ENCODE data around the gene ADAMTSL3. TPM values are rescaled to one million over a fixed set of nuclear protein-coding genes. Genes with fewer than 3 reads are reported as not detected.

The ADAMTSL3 gene
- total RNA-seq, 2 donors from 2014 or later: 12.2 to 21.2 TPM

GRCh38 chr15:83762367-83762766 is 108.4 kb downstream of the ADAMTSL3 start:
- peaks cover 0 to 25% of the 10 kb centered on the region in 2 donors for H3K4me1 ChIP-seq
- no peaks in the 10 kb centered on the region for H3K27me3 ChIP-seq
- H3K9me3 ChIP-seq: no peaks in the 10 kb centered on the region
- no peak overlapping the region for H3K27ac ChIP-seq
- H3K4me3 ChIP-seq: no peak overlapping the region
- no peak for DNase-seq (ENCODE audit: low spot score)
- H3K36me3 ChIP-seq: no peaks in the 10 kb centered on the region
- TF ChIP-seq, protein P1, sequence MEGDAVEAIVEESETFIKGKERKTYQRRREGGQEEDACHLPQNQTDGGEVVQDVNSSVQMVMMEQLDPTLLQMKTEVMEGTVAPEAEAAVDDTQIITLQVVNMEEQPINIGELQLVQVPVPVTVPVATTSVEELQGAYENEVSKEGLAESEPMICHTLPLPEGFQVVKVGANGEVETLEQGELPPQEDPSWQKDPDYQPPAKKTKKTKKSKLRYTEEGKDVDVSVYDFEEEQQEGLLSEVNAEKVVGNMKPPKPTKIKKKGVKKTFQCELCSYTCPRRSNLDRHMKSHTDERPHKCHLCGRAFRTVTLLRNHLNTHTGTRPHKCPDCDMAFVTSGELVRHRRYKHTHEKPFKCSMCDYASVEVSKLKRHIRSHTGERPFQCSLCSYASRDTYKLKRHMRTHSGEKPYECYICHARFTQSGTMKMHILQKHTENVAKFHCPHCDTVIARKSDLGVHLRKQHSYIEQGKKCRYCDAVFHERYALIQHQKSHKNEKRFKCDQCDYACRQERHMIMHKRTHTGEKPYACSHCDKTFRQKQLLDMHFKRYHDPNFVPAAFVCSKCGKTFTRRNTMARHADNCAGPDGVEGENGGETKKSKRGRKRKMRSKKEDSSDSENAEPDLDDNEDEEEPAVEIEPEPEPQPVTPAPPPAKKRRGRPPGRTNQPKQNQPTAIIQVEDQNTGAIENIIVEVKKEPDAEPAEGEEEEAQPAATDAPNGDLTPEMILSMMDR (IDR thresholded peaks at IDR 0.05): no peak

DNA sequence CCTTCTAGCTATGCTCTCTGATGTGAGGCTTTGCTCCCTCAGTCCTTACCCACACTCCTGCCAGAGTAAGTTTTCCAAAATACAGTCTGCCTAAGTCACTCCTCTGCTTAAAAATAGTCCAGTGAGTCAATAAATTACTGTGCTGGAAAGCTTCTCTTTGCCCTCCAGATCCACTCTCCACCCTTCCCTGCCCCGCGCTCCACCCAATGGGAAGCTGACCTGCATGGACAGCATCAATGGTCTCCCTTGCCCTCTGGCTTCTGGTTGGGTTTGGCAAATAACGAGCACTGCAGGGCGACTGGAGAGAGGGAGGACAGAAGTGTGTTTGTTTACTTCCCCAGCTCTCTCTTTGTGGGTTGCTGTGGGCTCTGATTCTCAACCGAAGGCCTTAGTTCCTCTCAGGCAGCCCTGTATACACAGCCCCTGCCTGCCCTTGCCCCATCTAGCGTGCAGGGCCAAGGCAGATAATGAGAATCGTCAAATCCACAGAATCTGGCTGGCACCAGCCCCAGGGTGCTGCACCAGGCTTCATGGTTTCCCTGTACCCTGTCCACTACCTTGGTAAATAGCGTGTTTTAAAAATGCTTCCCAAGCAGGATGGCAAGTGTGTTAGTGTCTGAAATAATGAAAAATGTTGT is 110.4 kb downstream of the ADAMTSL3 start:
- H3K4me1 ChIP-seq: peaks cover 0 to 43% of the 10 kb centered on the region in 2 donors
- no peaks in the 10 kb centered on the region for H3K9me3 ChIP-seq
- DNase-seq (ENCODE audit: low spot score): no peak
- peak overlapping the region; percentile 47 to 78 for H3K27ac ChIP-seq
- no peak overlapping the region for H3K4me3 ChIP-seq
- no peaks in the 10 kb centered on the region for H3K36me3 ChIP-seq
- H3K27me3 ChIP-seq: no peaks in the 10 kb centered on the region
- TF ChIP-seq, protein P1 (IDR thresholded peaks at IDR 0.05): no peak

DNA sequence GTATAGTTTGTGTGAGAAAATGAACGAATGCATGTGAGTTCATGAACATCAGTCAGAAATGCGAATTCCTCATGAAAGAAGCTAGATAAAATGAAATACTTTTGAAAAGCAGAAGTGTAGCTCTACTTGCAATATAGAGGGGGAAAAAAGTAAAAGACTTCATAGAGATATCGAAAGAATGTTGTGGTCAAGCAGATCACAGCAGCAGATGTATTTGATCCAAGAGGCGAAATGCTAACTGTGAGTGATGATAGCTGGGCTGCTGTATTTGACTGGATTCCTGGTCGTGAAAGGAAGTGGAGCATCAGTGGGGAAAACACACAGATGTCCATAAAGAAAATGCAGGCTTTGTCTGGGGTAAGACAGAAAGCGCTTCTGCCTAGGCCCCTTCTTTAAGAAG is 112.4 kb downstream of the ADAMTSL3 start:
- H3K36me3 ChIP-seq: no peaks in the 10 kb centered on the region
- no peak overlapping the region for H3K4me3 ChIP-seq
- DNase-seq (ENCODE audit: low spot score): no peak
- TF ChIP-seq, protein P1 (IDR thresholded peaks at IDR 0.05): no peak
- no peaks in the 10 kb centered on the region for H3K9me3 ChIP-seq
- peak overlapping the region in 1 of 2 donors; percentile 72 for H3K27ac ChIP-seq
- H3K27me3 ChIP-seq: no peaks in the 10 kb centered on the region
- H3K4me1 ChIP-seq: peaks cover 0 to 47% of the 10 kb centered on the region in 2 donors

DNA sequence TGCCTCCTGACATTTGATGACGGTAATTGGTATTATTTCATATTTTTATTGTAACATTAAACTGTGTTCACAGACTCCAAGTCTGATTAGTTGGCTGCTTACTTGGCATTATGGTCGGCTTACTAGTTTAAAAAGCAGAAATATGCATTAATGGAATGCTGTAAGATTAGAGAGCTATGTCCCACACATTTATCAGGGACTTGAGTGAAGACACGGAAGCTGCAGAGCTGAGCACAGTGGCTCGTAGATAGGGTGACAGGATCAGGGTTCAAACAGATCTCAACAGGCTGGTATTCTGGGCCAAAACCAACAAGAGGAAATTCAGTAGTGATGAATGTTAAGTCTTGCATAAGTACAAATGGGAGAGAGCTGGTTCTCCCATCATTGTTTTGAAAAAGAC is 113.8 kb downstream of the ADAMTSL3 start:
- H3K4me1 ChIP-seq: peaks cover 0 to 47% of the 10 kb centered on the region in 2 donors
- TF ChIP-seq, protein P1 (IDR thresholded peaks at IDR 0.05): no peak
- H3K27ac ChIP-seq: peak overlapping the region in 1 of 2 donors; percentile 72
- DNase-seq (ENCODE audit: low spot score): no peak
- no peak overlapping the region for H3K4me3 ChIP-seq
- no peaks in the 10 kb centered on the region for H3K27me3 ChIP-seq
- H3K9me3 ChIP-seq: no peaks in the 10 kb centered on the region
- H3K36me3 ChIP-seq: no peaks in the 10 kb centered on the region

DNA sequence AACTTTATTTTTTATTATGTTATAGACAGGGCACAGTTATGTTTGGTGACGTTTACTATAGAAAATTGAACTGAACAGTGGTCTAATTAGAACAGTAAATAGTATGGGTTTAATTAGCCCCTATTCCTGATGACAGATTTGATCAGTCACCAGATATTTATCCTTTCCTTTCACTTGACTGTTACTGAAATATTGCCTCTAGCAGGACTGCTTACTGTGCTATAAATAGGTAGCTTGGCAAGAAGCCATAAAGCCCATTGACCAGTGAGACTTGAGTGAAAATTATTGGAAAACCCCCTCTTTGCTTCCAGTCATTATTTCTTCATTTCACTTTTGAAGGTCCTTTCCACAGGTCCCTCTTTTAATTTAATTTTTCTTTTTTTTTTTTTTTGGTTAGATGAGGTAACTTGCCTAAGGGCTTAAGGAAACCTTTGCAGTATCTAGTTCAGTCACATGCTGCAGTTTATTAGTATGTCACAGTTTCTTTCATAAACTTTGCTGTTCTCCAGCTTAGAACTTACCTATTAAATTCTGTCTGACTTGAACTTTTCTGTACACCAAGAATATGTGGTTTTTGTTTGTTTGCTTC is 115.6 kb downstream of the ADAMTSL3 start:
- Histone ChIP-seq H3K27me3 (no peaks in the 10 kb centered on the region), H3K4me3 (no peak overlapping the region), H3K9me3 (no peaks in the 10 kb centered on the region), H3K36me3 (no peaks in the 10 kb centered on the region), H3K4me1 (peaks cover 0 to 38% of the 10 kb centered on the region in 2 donors), H3K27ac (no peak overlapping the region)
- TF ChIP-seq, protein P1 (IDR thresholded peaks at IDR 0.05): no peak
- no peak for DNase-seq (ENCODE audit: low spot score)

Data from right atrium auricular region (tissue), 2 donors.